ENCODE data around the gene RIC3.

DNA sequence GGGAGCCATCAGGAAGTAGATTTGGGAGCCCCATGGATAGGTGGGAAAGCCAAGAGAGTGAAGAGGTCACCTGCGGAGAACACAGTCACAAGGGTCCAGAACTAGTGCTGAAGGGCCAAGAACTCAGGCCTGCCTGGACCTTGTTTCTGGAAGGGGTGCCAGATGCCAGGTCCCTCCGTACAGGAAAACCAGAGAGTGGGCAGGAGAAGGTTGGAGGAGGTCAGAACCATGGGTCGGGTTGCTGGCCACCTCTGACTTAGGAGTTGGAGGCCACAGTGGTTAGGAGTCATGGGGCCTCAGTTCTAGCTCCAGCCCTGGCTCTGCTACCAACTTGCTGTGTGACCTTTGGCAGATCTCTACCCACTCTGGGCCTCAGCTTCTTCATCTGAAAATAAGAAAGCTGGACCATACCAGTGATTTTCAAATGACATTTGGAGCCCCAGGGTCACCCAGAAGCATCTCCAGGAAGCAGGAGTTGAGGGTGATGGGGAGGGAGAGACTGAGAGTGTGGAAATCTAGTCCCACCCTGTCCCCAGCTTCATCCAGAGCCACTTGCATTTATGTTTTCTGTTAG, 108.6 kb downstream of the RIC3 start:
- TF ChIP-seq ZFP30 (CRISPR knock-in tag; IDR thresholded peaks at IDR 0.05) = no peak
- no peak for TF ChIP-seq ISL1 (CRISPR knock-in tag; IDR thresholded peaks at IDR 0.05)
- TF ChIP-seq, protein P1, sequence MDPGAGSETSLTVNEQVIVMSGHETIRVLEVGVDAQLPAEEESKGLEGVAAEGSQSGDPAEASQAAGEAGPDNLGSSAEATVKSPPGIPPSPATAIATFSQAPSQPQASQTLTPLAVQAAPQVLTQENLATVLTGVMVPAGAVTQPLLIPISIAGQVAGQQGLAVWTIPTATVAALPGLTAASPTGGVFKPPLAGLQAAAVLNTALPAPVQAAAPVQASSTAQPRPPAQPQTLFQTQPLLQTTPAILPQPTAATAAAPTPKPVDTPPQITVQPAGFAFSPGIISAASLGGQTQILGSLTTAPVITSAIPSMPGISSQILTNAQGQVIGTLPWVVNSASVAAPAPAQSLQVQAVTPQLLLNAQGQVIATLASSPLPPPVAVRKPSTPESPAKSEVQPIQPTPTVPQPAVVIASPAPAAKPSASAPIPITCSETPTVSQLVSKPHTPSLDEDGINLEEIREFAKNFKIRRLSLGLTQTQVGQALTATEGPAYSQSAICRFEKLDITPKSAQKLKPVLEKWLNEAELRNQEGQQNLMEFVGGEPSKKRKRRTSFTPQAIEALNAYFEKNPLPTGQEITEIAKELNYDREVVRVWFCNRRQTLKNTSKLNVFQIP (CRISPR knock-in tag; IDR thresholded peaks at IDR 0.05; ENCODE audit: borderline replicate concordance, low read depth) = no peak
- no peak for TF ChIP-seq ZFP3 (CRISPR knock-in tag; IDR thresholded peaks at IDR 0.05)
